ENCODE results near the gene CCSER2. TPM values are rescaled to one million over a fixed set of nuclear protein-coding genes. Genes with fewer than 3 reads are reported as not detected.

The CCSER2 gene
- total RNA-seq, 4 donors from 2014 or later, result 26.4 to 48.3 (median 31.7) TPM

- TF ChIP-seq POLR2A (IDR thresholded peaks at IDR 0.05), result peak in 1 of 4 donors; percentile 40
- no peak for TF ChIP-seq CTCF (IDR thresholded peaks at IDR 0.05)
- Histone ChIP-seq H3K27ac (peak overlapping the region; percentile 35 to 98 (median 86)), H3K27me3 (no peaks in the 10 kb centered on the region), H3K4me1 (peaks cover 10 to 48% (median 11%) of the 10 kb centered on the region in 3 donors), H3K36me3 (no peaks in the 10 kb centered on the region), H3K4me3 (peak overlapping the region in 3 of 4 donors; percentile 72 to 98 (median 98)), H3K9me3 (no peaks in the 10 kb centered on the region)
- intact Hi-C loops (cut with DNase I), result no loop called here
- 70 to 81% methylated on average over 7 of the region's 7 CpGs for WGBS, 2 donors
- no peak for DNase-seq
Observed at GRCh38 chr10:84329986-84330651, 1.7 kb downstream of the CCSER2 start.

- Histone ChIP-seq H3K27me3 (no peaks in the 10 kb centered on the region), H3K4me3 (no peak overlapping the region), H3K4me1 (peaks cover 10 to 58% (median 11%) of the 10 kb centered on the region in 3 donors), H3K9me3 (no peaks in the 10 kb centered on the region), H3K27ac (no peak overlapping the region), H3K36me3 (no peaks in the 10 kb centered on the region)
- intact Hi-C loops (cut with DNase I), result no loop called here
- DNase-seq, result no peak
- 96 to 100% methylated on average over 2 of the region's 2 CpGs for WGBS, 2 donors
- TF ChIP-seq CTCF (IDR thresholded peaks at IDR 0.05) (no peak), POLR2A (IDR thresholded peaks at IDR 0.05) (no peak)
Observed at GRCh38 chr10:84331091-84331490, 2.7 kb downstream of the CCSER2 start.

GRCh38 chr10:84333864-84334451, 5.6 kb downstream of the CCSER2 start:
- Histone ChIP-seq H3K4me3 (no peak overlapping the region), H3K36me3 (no peaks in the 10 kb centered on the region), H3K4me1 (peaks cover 11 to 70% (median 20%) of the 10 kb centered on the region in 3 donors), H3K27me3 (no peaks in the 10 kb centered on the region), H3K9me3 (no peaks in the 10 kb centered on the region), H3K27ac (no peak overlapping the region)
- WGBS, 2 donors, result 62 to 65% methylated on average over 2 of the region's 2 CpGs
- DNase-seq, result no peak
- intact Hi-C loops (cut with DNase I), result no loop called here
- TF ChIP-seq POLR2A (IDR thresholded peaks at IDR 0.05) (no peak), CTCF (IDR thresholded peaks at IDR 0.05) (no peak)

GRCh38 chr10:84334811-84335210, 6.4 kb downstream of the CCSER2 start:
- intact Hi-C loops (cut with DNase I), result no loop called here
- no peak for DNase-seq
- Histone ChIP-seq H3K27ac (no peak overlapping the region), H3K4me3 (no peak overlapping the region), H3K36me3 (no peaks in the 10 kb centered on the region), H3K4me1 (peaks cover 5 to 62% (median 16%) of the 10 kb centered on the region in 3 donors), H3K27me3 (no peaks in the 10 kb centered on the region), H3K9me3 (no peaks in the 10 kb centered on the region)
- no peak for TF ChIP-seq POLR2A (IDR thresholded peaks at IDR 0.05)
- TF ChIP-seq CTCF (IDR thresholded peaks at IDR 0.05), result no peak
- 86 to 92% methylated on average over 2 of the region's 2 CpGs for WGBS, 2 donors

GRCh38 chr10:84335516-84335915, 7.1 kb downstream of the CCSER2 start:
- peaks cover 0 to 55% (median 13%) of the 10 kb centered on the region in 3 donors for H3K4me1 ChIP-seq

More at GRCh38 chr10:84335516-84335915, 7.1 kb downstream of the CCSER2 start:
- Histone ChIP-seq H3K27me3 (no peaks in the 10 kb centered on the region), H3K4me3 (no peak overlapping the region), H3K36me3 (no peaks in the 10 kb centered on the region), H3K27ac (no peak overlapping the region), H3K9me3 (no peaks in the 10 kb centered on the region)
- DNase-seq, result no peak
- no peak for TF ChIP-seq CTCF (IDR thresholded peaks at IDR 0.05)
- no peak for TF ChIP-seq POLR2A (IDR thresholded peaks at IDR 0.05)
- WGBS, 2 donors, result 70 to 72% methylated on average over 3 of the region's 3 CpGs
- intact Hi-C loops (cut with DNase I), result no loop called here

Measured in esophagus squamous epithelium (tissue), 5 donors.